Measurements from ENCODE around the gene GRAPL.
"Not testable (repeated sequence)": the region's sequence is repeated elsewhere in the genome, so short reads cannot be mapped to it uniquely, and the experiment has no call there.

GRAPL gene

DNA sequence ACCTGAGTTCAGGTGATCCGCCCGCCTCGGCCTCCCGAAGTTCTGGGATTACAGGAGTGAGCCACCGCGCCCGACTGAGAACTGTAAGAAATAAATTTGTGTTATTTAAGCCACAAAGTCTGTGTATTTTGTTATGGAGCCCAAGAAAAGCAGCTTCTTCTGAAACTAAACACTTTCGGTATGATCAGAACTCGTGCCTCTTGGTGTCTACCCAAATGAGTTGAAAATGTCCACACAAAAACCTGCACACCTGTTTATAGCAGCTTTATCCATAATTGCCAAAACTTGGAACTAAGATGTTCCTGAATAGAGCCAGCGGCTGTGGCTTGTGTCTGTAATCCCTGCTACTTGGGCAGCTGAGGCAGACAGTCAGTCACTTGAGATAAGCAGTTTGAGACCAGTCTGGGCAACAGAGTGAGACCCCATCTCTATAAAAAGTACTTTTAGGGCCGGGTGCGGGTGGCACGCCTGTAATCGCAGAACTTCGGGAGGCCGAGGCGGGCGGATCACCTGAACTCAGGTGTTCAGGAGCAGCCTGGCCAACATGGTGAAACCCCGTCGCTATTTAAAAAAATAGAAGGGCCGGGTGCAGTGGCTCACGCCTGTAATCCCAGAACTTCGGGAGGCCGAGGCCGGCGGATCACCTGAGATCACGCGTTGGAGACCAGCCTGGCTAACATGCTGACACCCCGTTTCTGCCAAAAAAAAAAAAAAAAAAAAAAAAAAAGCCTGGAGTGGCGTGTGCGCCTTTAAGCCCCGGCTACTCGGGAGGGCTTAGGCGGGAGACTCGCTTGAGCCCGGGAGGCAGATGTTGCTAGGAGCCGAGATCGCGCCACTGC lies 61.7 kb downstream of the GRAPL start:
- DNase-seq (ENCODE audit: low read depth, low spot score), result not testable (repeated sequence)

DNA sequence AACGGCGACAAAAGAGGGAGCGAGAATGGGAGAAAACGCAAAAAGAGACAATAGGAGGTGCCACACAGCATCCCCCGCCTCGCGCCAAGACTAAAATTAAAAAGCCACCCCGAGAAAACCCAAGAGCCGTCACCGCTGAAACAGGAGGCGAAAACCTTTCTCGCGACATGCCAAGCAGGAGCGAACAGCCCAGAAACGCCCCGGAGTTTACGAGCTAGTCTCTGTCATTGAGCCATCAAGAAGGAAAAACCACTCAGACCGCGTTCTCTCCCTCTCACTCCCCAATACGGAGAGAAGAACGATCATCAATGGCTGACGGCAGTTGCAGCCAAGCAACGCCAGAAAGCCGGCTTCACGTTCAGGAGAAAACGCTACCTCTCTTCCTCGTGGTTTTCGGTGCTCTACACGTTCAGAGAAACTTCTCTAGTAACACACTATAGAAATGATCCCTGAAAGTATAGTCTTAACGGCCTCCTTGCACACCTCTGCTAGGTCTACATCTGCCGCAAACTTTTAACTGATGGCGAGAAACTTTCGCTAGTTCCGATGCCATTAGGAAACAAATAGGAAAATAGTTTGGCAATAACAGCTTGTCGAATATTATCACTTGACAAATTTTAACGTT lies 62.5 kb downstream of the GRAPL start:
- DNase-seq (ENCODE audit: low read depth, low spot score), result not testable (repeated sequence)

DNA sequence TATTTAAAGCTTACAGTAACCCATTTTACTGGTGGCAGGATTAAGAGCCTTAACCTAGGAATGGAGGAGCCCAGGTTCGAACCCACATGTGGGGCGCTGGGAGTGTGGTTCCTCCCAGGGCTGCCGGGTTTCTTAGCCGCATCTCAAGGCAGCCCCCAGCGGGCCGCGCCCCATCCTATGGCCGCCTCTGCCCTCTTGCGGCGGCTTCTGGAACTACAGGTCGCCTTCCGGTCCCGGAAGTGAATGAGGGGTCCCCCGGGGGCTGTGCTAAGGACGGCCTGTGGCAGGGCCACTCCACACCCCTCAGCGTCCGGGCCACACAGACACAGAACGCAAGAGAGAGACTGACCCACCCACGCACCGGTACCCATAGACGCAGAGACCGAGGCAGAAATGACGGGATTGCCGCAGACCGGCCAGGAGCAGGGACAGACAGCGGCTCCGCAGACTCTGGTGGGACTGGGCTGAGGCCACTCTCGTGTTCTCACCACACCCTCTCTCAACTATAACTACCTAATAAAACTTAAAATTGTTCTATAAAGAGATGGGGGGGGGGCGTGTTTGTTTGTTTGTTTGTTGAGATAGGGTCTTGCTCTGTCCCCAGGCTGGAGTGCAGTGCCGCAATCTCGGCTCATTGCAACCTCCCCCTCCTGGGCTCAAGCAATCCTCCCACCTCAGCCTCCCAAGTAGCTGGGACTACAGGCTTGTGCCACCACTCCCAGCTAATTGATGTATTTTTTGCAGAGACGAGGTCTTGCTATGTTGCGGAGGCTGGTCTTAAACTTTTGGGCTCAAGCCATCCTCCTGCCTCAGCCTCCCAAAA lies 69.2 kb downstream of the GRAPL start:
- not testable (repeated sequence) for DNase-seq (ENCODE audit: low read depth, low spot score)

DNA sequence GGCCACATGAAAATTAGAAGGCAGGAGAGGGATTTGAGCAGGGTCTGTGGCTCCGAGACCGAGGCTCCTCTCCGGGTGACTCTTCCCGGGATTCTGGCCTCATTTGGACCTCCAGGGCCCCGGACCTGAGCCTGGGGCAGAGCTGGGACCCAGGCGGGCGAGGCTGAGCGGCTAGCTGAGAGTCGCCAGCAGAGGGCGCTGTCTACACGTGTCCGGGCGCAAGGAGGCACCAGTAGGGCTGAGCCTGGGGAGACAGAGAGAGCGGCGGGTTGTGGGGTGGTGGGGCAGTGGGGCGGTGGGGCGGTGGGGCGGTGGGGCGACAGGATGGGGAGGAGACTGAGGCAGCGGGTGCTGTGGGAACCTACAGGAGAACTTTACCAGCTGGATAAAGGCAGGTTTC lies 75.1 kb downstream of the GRAPL start:
- DNase-seq (ENCODE audit: low read depth, low spot score), result not testable (repeated sequence)

DNA sequence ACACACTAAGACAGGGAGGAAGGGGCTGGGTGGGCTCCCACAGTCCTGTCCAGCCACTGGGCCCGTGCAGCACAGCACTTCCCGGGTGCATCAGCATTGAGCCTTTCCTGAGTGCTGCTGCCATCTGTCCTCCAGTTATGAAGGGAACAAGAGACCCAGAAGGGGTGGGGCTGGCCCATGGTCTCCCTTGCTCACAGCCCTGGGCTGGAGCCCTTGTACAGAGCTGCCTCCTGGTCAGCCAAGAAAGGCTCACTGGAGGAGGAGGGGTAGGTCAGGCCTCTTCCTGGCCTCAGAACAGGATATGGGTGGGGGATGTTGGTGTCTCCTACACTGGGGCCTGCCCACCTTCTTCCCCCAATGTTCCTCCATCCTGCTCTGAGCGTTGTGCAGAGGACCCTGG lies 76.0 kb downstream of the GRAPL start:
- not testable (repeated sequence) for DNase-seq (ENCODE audit: low read depth, low spot score)
